ENCODE measurements around the gene ISCU. TPM values are rescaled to one million over a fixed set of nuclear protein-coding genes. Genes with fewer than 3 reads are reported as not detected.

Gene ISCU
- total and polyA plus RNA-seq, 9 of the 15 experiments (the other 6 are each of a cell fraction or from before 2014, with no cell fraction given), result 15.9 to 92.5 (median 77.3) TPM

- TF ChIP-seq CEBPZ (IDR thresholded peaks at IDR 0.05; ENCODE audit: borderline replicate concordance, low read depth, low read length), result no peak
- no peak for TF ChIP-seq NONO (IDR thresholded peaks at IDR 0.05; ENCODE audit: low read depth in 2 of 2, low read length in 1 of 2)
- no peak for TF ChIP-seq TAF7 (tag; IDR thresholded peaks at IDR 0.05)
- no peak for TF ChIP-seq NFIX (CRISPR knock-in tag; IDR thresholded peaks at IDR 0.05; ENCODE audit: low read depth)
- no peak for TF ChIP-seq CREBBP (IDR thresholded peaks at IDR 0.05; ENCODE audit: low read depth, low read length)
- TF ChIP-seq NR2C2 (CRISPR knock-in tag; IDR thresholded peaks at IDR 0.05), result no peak
- peak; percentile 29; the same call in 1 of the 2 replicates for TF ChIP-seq NR2C2 (tag; IDR thresholded peaks at IDR 0.05)
- TF ChIP-seq POLR2A (conservative IDR thresholded peaks at IDR 0.05), result no peak
- no peak for TF ChIP-seq ZNF79 (CRISPR knock-in tag; IDR thresholded peaks at IDR 0.05; ENCODE audit: low read depth)
- TF ChIP-seq ZNF507 (tag; conservative IDR thresholded peaks at IDR 0.05), result no peak
- TF ChIP-seq NCOA6 (IDR thresholded peaks at IDR 0.05), result no peak
- peak; percentile 15 for TF ChIP-seq MEIS2 (IDR thresholded peaks at IDR 0.05; ENCODE audit: partially characterized antibody)
- TF ChIP-seq ARID2 (IDR thresholded peaks at IDR 0.05), result no peak
Measured at GRCh38 chr12:108580531-108580930, 18.1 kb downstream of the ISCU start (continued).
